SK-N-SH (cell line): Measurements from ENCODE around the gene EHD3. TPM values are rescaled to one million over a fixed set of nuclear protein-coding genes. Genes with fewer than 3 reads are reported as not detected.

Source experiments
- CTCF ChIA-PET: fragments of 300-600, 350-600 bp; formaldehyde crosslinking; extraction: SDS; loops from one replicate; lab custom pipeline; 2021; lab: Yijun Ruan, JAX
- POLR2A ChIA-PET: fragments of 350-600 bp; sonication (Branson Sonifier 250); formaldehyde crosslinking; extraction: SDS; loops from one replicate; lab custom pipeline; 2020; ENCODE audit warnings: antibody characterized with exemption, inconsistent platforms; lab: Yijun Ruan, JAX
- DNase-seq: peaks from one replicate; pipeline ENCODE4 v3.0.0; 2012
- H2AFZ ChIP-seq: fragments of 200-600 bp; sonication (generic); 2 replicates; pipeline ENCODE4 v1.8.1; 2016; ENCODE audit warnings: antibody characterized with exemption, mild to moderate bottlenecking, low read depth
- H3F3A ChIP-seq: fragments of 200-600 bp; sonication (generic); replicated peaks from 2 replicates; pipeline ENCODE3; 2016; ENCODE audit warnings: antibody characterized with exemption, mild to moderate bottlenecking; ENCODE audit not compliant: insufficient read depth
- H3K27ac ChIP-seq, 2 experiments: fragments of 200-500 bp in 1 of 2; fragments of 200-600 bp in 1 of 2; sonication (Bioruptor generic) in 1 of 2; sonication (generic), shearing (Covaris generic) in 1 of 2; 2 replicates each; pipeline versions ENCODE4 v1.5.1 to v1.6.1; 2014 to 2016; ENCODE audit warnings: low read depth in 2 of 2, inconsistent platforms in 1 of 2, low read length in 1 of 2, mild to moderate bottlenecking in 1 of 2, mixed read lengths in 1 of 2
- H3K27me3 ChIP-seq: fragments of 200-600 bp; sonication (generic), shearing (Covaris generic); 2 replicates; pipeline ENCODE4 v1.6.1; 2016; ENCODE audit warnings: mixed run types; ENCODE audit not compliant: insufficient read depth
- H3K36me3 ChIP-seq, 2 experiments: fragments of 200-500 bp in 1 of 2; fragments of 200-600 bp in 1 of 2; sonication (Bioruptor generic) in 1 of 2; sonication (generic) in 1 of 2; replicated peaks in 1 of 2; 2 replicates each; pipeline versions ENCODE3 to v1.5.1; 2014 to 2016; ENCODE audit warnings: low read length in 1 of 2, mild to moderate bottlenecking in 1 of 2; ENCODE audit not compliant: insufficient read depth in 2 of 2, control insufficient read depth in 1 of 2
- H3K4me1 ChIP-seq, 2 experiments: fragments of 200-500 bp in 1 of 2; fragments of 200-600 bp in 1 of 2; sonication (Bioruptor generic) in 1 of 2; sonication (generic), shearing (Covaris generic) in 1 of 2; 2 replicates each; pipeline versions ENCODE4 v1.5.1 to v1.6.1; 2014 to 2016; ENCODE audit warnings: low read depth in 1 of 2, low read length in 1 of 2, mixed run types in 1 of 2; ENCODE audit not compliant: insufficient read depth in 2 of 2, control insufficient read depth in 1 of 2
- H3K4me2 ChIP-seq: fragments of 200-600 bp; sonication (generic), shearing (Covaris generic); 2 replicates; pipeline ENCODE4 v1.6.1; 2017; ENCODE audit warnings: mixed run types
- H3K4me3 ChIP-seq, 2 experiments: fragments of 200-500 bp in 1 of 2; fragments of 200-600 bp in 1 of 2; sonication (Bioruptor generic) in 1 of 2; sonication (generic), shearing (Covaris generic) in 1 of 2; 2 replicates each; pipeline versions ENCODE4 v1.5.1 to v1.8.1; 2014 to 2016; ENCODE audit warnings: low read depth in 2 of 2, inconsistent platforms in 1 of 2, low read length in 1 of 2, mild to moderate bottlenecking in 1 of 2, mixed read lengths in 1 of 2, moderate library complexity in 1 of 2
- H3K79me2 ChIP-seq: fragments of 200-600 bp; sonication (generic); 2 replicates; pipeline ENCODE4 v1.8.1; 2017; ENCODE audit warnings: mild to moderate bottlenecking; ENCODE audit not compliant: insufficient read depth
- H3K9ac ChIP-seq: fragments of 200-600 bp; sonication (generic); 2 replicates; pipeline ENCODE4 v1.6.1; 2017; ENCODE audit warnings: mixed run types
- H3K9me2 ChIP-seq: fragments of 200-600 bp; sonication (generic); 2 replicates; pipeline ENCODE4 v1.6.1; 2017; ENCODE audit warnings: mixed run types
- H3K9me3 ChIP-seq: fragments of 200-600 bp; sonication (generic); 2 replicates; pipeline ENCODE4 v1.6.1; 2017; ENCODE audit warnings: mixed run types, mild to moderate bottlenecking, moderate library complexity
- H4K20me1 ChIP-seq: fragments of 200-600 bp; sonication (generic); 2 replicates; pipeline ENCODE4 v1.6.1; 2017; ENCODE audit warnings: mild to moderate bottlenecking, mixed run types; ENCODE audit not compliant: insufficient read depth
- FOSL2 ChIP-seq: IDR thresholded peaks from 2 replicates; pipeline ENCODE4 v1.4.0; 2012; ENCODE audit warnings: low read depth, mild to moderate bottlenecking, moderate library complexity, borderline replicate concordance
- FOXM1 ChIP-seq: IDR thresholded peaks from 2 replicates; pipeline ENCODE4 v1.4.0; 2012; ENCODE audit warnings: low read depth, mild to moderate bottlenecking
- GABPA ChIP-seq: IDR thresholded peaks from 2 replicates; pipeline ENCODE4 v1.4.0; 2012; ENCODE audit warnings: low read depth, mild to moderate bottlenecking
- MEF2A ChIP-seq: IDR thresholded peaks from 2 replicates; pipeline ENCODE4 v1.4.0; 2012; ENCODE audit warnings: low read depth, borderline replicate concordance
- NFIC ChIP-seq: IDR thresholded peaks from 2 replicates; pipeline ENCODE4 v1.4.0; 2012; ENCODE audit warnings: borderline replicate concordance
- NRF1 ChIP-seq: IDR thresholded peaks from 2 replicates; pipeline ENCODE4 v1.6.1; 2012; ENCODE audit warnings: low read depth, mild to moderate bottlenecking, low read length
- POLR2AphosphoS5 ChIP-seq: IDR thresholded peaks from 2 replicates; pipeline ENCODE4 v1.6.1; 2012; ENCODE audit warnings: low read depth, low read length
- RAD21 ChIP-seq: IDR thresholded peaks from 2 replicates; pipeline ENCODE4 v1.6.1; 2012; ENCODE audit warnings: mild to moderate bottlenecking, low read length
- RCOR1 ChIP-seq: fragments of 150-350 bp; IDR thresholded peaks from 2 replicates; pipeline ENCODE4 v1.6.1; 2017; ENCODE audit warnings: antibody characterized with exemption, low read length
- RFX5 ChIP-seq: IDR thresholded peaks from 2 replicates; pipeline ENCODE4 v1.6.1; 2012; ENCODE audit warnings: mild to moderate bottlenecking, improper control_type of control experiment, low read length
- RXRA ChIP-seq: IDR thresholded peaks from 2 replicates; pipeline ENCODE4 v1.4.0; 2012; ENCODE audit warnings: low read depth, mild to moderate bottlenecking, borderline replicate concordance
- SIN3A ChIP-seq: IDR thresholded peaks from 2 replicates; pipeline ENCODE4 v1.6.1; 2012; ENCODE audit warnings: low read depth, mild to moderate bottlenecking, low read length, moderate library complexity, borderline replicate concordance
- SMC3 ChIP-seq: IDR thresholded peaks from 2 replicates; pipeline ENCODE4 v1.6.1; 2012; ENCODE audit warnings: low read depth, low read length, improper control_type of control experiment
- TAF1 ChIP-seq: IDR thresholded peaks from 2 replicates; pipeline ENCODE4 v1.6.1; 2012; ENCODE audit warnings: low read depth, mild to moderate bottlenecking, low read length, moderate library complexity, borderline replicate concordance
- TCF12 ChIP-seq: IDR thresholded peaks from 2 replicates; pipeline ENCODE4 v1.4.0; 2012
- TEAD4 ChIP-seq: IDR thresholded peaks from 2 replicates; pipeline ENCODE4 v1.4.0; 2012; ENCODE audit warnings: mild to moderate bottlenecking, borderline replicate concordance; ENCODE audit not compliant: insufficient read depth
- YY1 ChIP-seq: IDR thresholded peaks from 2 replicates; pipeline ENCODE4 v1.4.0; 2012; ENCODE audit warnings: low read depth, mild to moderate bottlenecking
- WGBS: methylation state at CpG from one replicate; pipeline ENCODE4 v1.1.6; 2017; ENCODE audit warnings: low lambda C conversion rate; 5-methylcytosine and 5-hydroxymethylcytosine counted together
- polyA plus RNA-seq, 3 experiments: library from polyadenylated mRNA; depleted of rRNA; stranded (reverse); fragments of >200 nt; gene quantifications; 2 replicates each; pipeline ENCODE4 v1.2.3, GENCODE V29; 2012
- TF ChIP-seq, protein P1 (sequence below): IDR thresholded peaks from 2 replicates; pipeline ENCODE4 v1.4.0; 2012; ENCODE audit warnings: low read depth
- TF ChIP-seq, protein P2 (sequence below): fragments of 150-350 bp; IDR thresholded peaks from 2 replicates; pipeline ENCODE4 v1.6.1; 2016; ENCODE audit warnings: mild to moderate bottlenecking, low read depth, low read length
- TF ChIP-seq, protein P3 (sequence below): IDR thresholded peaks from 2 replicates; pipeline ENCODE4; 2012

EHD3 gene
- polyA plus RNA-seq, 1 of the 3 experiments (the other 2 are of a cell fraction) = 45.4 TPM

DNA sequence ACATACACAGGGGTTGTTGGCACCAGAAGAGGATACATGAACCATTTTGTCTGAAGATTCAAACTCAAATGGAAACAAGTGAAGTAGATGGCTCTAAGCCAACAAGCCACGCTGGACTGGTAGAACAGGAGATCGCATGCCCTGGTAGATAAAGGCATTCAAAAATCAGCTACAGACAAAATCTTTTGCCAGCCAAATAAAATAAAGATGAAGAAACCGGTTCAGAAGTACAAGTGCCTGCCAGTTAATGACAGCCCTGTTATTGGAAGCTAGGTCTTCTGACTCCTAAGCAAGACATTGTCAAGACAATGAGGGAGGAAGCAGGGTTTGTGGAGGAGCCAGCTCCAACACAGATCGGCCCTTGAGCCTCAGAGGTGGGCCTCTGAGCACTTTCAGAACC lies 52.3 kb downstream of the EHD3 start:
- ChIA-PET CTCF (interaction anchor here (1.1 to 1.3 kb wide), 2 partner anchors 15 to 575 kb away, joined by 3 read pairs; no protein-coding TSS in a partner anchor), POLR2A (no interaction called here)
- no peaks in the 10 kb centered on the region for H3K79me2 ChIP-seq
- H3K4me2 ChIP-seq = no peak overlapping the region
- no peak overlapping the region for H3K27ac ChIP-seq
- no peaks in the 10 kb centered on the region for H3K9me3 ChIP-seq
- 69% methylated on average over 4 of the region's 4 CpGs for WGBS
- no peaks in the 10 kb centered on the region for H3K9me2 ChIP-seq
- no peak overlapping the region for H3K9ac ChIP-seq
- H3K4me3 ChIP-seq = no peak overlapping the region
- H4K20me1 ChIP-seq = no peaks in the 10 kb centered on the region
- H3K36me3 ChIP-seq = no peaks in the 10 kb centered on the region
- no peak overlapping the region for H2AFZ ChIP-seq
- peaks cover 4% of the 10 kb centered on the region for H3F3A ChIP-seq
- TF ChIP-seq TAF1 (no peak), POLR2AphosphoS5 (no peak), TEAD4 (no peak)
- no peak for DNase-seq
- peaks cover 2 to 26% of the 10 kb centered on the region in 2 experiments; a peak in 3 of 4 replicates for H3K4me1 ChIP-seq
- no peaks in the 10 kb centered on the region for H3K27me3 ChIP-seq

DNA sequence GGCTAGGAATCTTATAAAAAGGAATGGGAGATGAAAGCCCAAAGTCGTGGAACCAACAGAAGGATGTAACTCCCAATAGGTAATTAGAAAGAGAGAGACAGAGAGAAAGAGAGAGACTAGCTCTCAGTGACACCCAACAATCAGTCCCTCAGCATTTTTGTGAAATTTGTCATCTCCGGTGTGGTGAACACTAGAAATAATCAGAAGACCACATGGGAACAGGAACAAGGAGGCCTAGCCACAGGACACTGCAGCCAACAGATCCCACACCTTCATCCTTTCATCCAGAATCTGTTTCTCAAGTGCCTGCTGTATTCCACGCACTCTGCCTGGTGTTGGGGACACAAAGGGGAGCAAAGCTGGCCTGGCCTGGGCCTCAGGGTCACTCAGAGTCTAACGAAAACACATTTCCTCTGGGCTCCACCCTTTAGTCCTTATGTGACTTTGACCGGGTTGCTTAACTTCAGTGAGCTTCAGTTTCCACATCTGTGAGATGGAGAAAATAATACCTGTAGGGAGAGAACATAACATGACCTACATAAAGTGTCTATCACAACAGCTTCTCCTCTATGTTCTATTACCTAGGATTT lies 53.1 kb downstream of the EHD3 start:
- CTCF ChIA-PET = interaction anchor here (0.7 to 1.3 kb wide), 3 partner anchors 13 to 575 kb away, joined by 3 read pairs; no protein-coding TSS in a partner anchor
- Histone ChIP-seq H3K9me2 (no peaks in the 10 kb centered on the region), H3K9me3 (no peaks in the 10 kb centered on the region), H3F3A (peaks cover 4% of the 10 kb centered on the region), H3K4me3 (no peak overlapping the region), H3K27me3 (no peaks in the 10 kb centered on the region), H3K4me1 (peaks cover 2 to 26% of the 10 kb centered on the region in 2 experiments; a peak in 3 of 4 replicates), H3K4me2 (peak overlapping the region; percentile 50), H3K36me3 (no peaks in the 10 kb centered on the region), H2AFZ (peak overlapping the region; percentile 10; the same call in 1 of the 2 replicates), H4K20me1 (no peaks in the 10 kb centered on the region), H3K9ac (no peak overlapping the region), H3K79me2 (no peaks in the 10 kb centered on the region), H3K27ac (peak overlapping the region; percentile 23 to 56; a peak in 3 of 4 replicates)
- WGBS = 70% methylated on average over 5 of the region's 5 CpGs
- DNase-seq = no peak
- TF ChIP-seq POLR2AphosphoS5 (no peak), YY1 (no peak), RFX5 (no peak)
- POLR2A ChIA-PET = no interaction called here

DNA sequence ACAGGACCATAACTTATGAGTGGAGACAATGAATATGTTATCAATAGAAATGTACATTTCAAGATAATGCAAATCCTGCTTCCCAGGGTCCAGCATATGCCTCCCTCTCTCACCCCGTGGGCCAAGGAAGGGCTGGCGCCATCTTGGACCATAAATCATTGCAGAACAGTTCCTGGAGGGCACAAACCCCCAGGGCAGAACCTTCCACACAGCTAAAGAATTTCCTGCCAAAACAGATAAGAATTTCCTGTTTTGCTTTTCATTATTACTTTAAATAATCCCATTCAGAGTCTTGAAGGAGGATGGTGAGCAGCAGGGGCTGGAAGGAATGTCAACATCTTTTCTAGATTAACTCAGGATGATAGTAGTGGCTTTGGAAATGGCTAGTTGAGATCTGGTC lies 53.7 kb downstream of the EHD3 start:
- Histone ChIP-seq H3K27ac (peak overlapping the region; percentile 56 to 59; a peak in 3 of 4 replicates), H3K36me3 (no peaks in the 10 kb centered on the region), H3K27me3 (no peaks in the 10 kb centered on the region), H3K79me2 (no peaks in the 10 kb centered on the region), H3K4me3 (no peak overlapping the region), H3K9ac (no peak overlapping the region), H3K9me3 (no peaks in the 10 kb centered on the region), H3K4me1 (peaks cover 2 to 26% of the 10 kb centered on the region in 2 experiments; a peak in 3 of 4 replicates), H3K4me2 (peak overlapping the region; percentile 50), H3K9me2 (no peaks in the 10 kb centered on the region), H4K20me1 (no peaks in the 10 kb centered on the region), H2AFZ (peak overlapping the region; percentile 10; the same call in 1 of the 2 replicates), H3F3A (peaks cover 4% of the 10 kb centered on the region)
- 53% methylated on average over 2 of the region's 2 CpGs for WGBS
- ChIA-PET CTCF (interaction anchor here (0.7 to 1.3 kb wide), 2 partner anchors 13 to 576 kb away, joined by 3 read pairs; no protein-coding TSS in a partner anchor), POLR2A (no interaction called here)
- DNase-seq = no peak
- TF ChIP-seq SMC3 = no peak
- TF ChIP-seq, protein P1, sequence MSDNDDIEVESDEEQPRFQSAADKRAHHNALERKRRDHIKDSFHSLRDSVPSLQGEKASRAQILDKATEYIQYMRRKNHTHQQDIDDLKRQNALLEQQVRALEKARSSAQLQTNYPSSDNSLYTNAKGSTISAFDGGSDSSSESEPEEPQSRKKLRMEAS = peak; percentile 50; the same call in 1 of the 2 replicates
- peak; percentile 48; the same call in 1 of the 2 replicates for TF ChIP-seq POLR2AphosphoS5
- no peak for TF ChIP-seq FOSL2
- peak; percentile 88 for TF ChIP-seq TCF12
- 0 out of 2 replicates have a peak, but pooled peaks have one; percentile 22 for TF ChIP-seq GABPA
- TF ChIP-seq YY1 = peak; percentile 79
- TF ChIP-seq TEAD4 = peak; percentile 83; the same call in 1 of the 2 replicates
- no peak for TF ChIP-seq SIN3A
- 0 out of 2 replicates have a peak, but pooled peaks have one; percentile 36 for TF ChIP-seq FOXM1
- no peak for TF ChIP-seq RAD21
- TF ChIP-seq NFIC = peak; percentile 67; the same call in 1 of the 2 replicates
- TF ChIP-seq, protein P2, sequence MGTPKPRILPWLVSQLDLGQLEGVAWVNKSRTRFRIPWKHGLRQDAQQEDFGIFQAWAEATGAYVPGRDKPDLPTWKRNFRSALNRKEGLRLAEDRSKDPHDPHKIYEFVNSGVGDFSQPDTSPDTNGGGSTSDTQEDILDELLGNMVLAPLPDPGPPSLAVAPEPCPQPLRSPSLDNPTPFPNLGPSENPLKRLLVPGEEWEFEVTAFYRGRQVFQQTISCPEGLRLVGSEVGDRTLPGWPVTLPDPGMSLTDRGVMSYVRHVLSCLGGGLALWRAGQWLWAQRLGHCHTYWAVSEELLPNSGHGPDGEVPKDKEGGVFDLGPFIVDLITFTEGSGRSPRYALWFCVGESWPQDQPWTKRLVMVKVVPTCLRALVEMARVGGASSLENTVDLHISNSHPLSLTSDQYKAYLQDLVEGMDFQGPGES = no peak
- no peak for TF ChIP-seq NRF1
- TF ChIP-seq, protein P3, sequence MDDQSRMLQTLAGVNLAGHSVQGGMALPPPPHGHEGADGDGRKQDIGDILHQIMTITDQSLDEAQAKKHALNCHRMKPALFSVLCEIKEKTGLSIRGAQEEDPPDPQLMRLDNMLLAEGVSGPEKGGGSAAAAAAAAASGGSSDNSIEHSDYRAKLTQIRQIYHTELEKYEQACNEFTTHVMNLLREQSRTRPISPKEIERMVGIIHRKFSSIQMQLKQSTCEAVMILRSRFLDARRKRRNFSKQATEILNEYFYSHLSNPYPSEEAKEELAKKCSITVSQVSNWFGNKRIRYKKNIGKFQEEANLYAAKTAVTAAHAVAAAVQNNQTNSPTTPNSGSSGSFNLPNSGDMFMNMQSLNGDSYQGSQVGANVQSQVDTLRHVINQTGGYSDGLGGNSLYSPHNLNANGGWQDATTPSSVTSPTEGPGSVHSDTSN = peak; percentile 91
- peak; percentile 76; the same call in 1 of the 2 replicates for TF ChIP-seq RXRA
- no peak for TF ChIP-seq RCOR1
- TF ChIP-seq MEF2A = peak; percentile 75
